CD14-positive monocyte (primary cell): ENCODE results near the gene SH3BP4. TPM values are rescaled to one million over a fixed set of nuclear protein-coding genes. Genes with fewer than 3 reads are reported as not detected.

ENCODE experiments used
- DNase-seq, 3 donors: peaks; one replicate each; pipeline ENCODE4 v3.0.0-alpha.2; 2011 to 2022
- H2AFZ ChIP-seq: 2 replicates; pipeline ENCODE4 v1.6.0; 2012; ENCODE audit warnings: mild to moderate bottlenecking, low read depth, low read length, inconsistent platforms; ENCODE audit not compliant: insufficient read depth, poor library complexity, severe bottlenecking
- H3K27ac ChIP-seq, 2 donors: 1 replicate in 1 of 2; 2 replicates in 1 of 2; pipeline ENCODE4 v1.5.1; 2012 to 2013; ENCODE audit warnings: low read length in 2 of 2, control low read depth in 1 of 2, inconsistent platforms in 1 of 2, low read depth in 1 of 2, mild to moderate bottlenecking in 1 of 2
- H3K27me3 ChIP-seq, 2 donors: one replicate each; pipeline versions ENCODE4 v1.6.0 to v1.6.1; 2011 to 2013; ENCODE audit warnings: low read length in 2 of 2; ENCODE audit not compliant: control insufficient read depth in 2 of 2, insufficient read depth in 2 of 2
- H3K36me3 ChIP-seq, 2 donors: replicated peaks in 1 of 2; 1 replicate in 1 of 2; 2 replicates in 1 of 2; pipeline versions ENCODE4 v1.5.1 to v1.6.1; 2012 to 2013; ENCODE audit warnings: low read length in 2 of 2, control low read depth in 1 of 2, inconsistent platforms in 1 of 2, mild to moderate bottlenecking in 1 of 2; ENCODE audit not compliant: insufficient read depth in 2 of 2, control insufficient read depth in 1 of 2
- H3K4me1 ChIP-seq, 2 donors: 1 replicate in 1 of 2; 2 replicates in 1 of 2; pipeline versions ENCODE4 v1.5.1 to v1.6.1; 2012 to 2013; ENCODE audit warnings: low read length in 2 of 2, control low read depth in 1 of 2, inconsistent platforms in 1 of 2, mild to moderate bottlenecking in 1 of 2, moderate library complexity in 1 of 2; ENCODE audit not compliant: insufficient read depth in 2 of 2, control insufficient read depth in 1 of 2
- H3K4me2 ChIP-seq: replicated peaks from 2 replicates; pipeline ENCODE3; 2012; ENCODE audit warnings: low read length, moderate library complexity, mild to moderate bottlenecking; ENCODE audit not compliant: poor library complexity, severe bottlenecking; ENCODE audit errors: extremely low read depth
- H3K4me3 ChIP-seq, 3 experiments: fragments of 200-600 bp in 1 of 3; sonication (generic) in 1 of 3; replicated peaks in 1 of 3; 1 replicate in 2 of 3; 2 replicates in 1 of 3; pipeline ENCODE4 v1.5.1; 2011 to 2013; ENCODE audit warnings: low read length in 3 of 3, mild to moderate bottlenecking in 3 of 3, control low read depth in 2 of 3, low read depth in 2 of 3, inconsistent platforms in 1 of 3, moderate library complexity in 1 of 3
- H3K79me2 ChIP-seq: 2 replicates; pipeline ENCODE4 v1.6.0; 2012; ENCODE audit warnings: mild to moderate bottlenecking, control low read depth, inconsistent platforms, low read length, moderate library complexity; ENCODE audit not compliant: insufficient read depth
- H3K9ac ChIP-seq: 2 replicates; pipeline ENCODE4 v1.6.0; 2017; ENCODE audit warnings: low read length, mild to moderate bottlenecking; ENCODE audit not compliant: insufficient read depth, poor library complexity, severe bottlenecking
- H3K9me3 ChIP-seq, 2 donors: replicated peaks in 1 of 2; 1 replicate in 1 of 2; 2 replicates in 1 of 2; pipeline versions ENCODE4 v1.5.1 to v1.6.1; 2012 to 2013; ENCODE audit warnings: low read length in 2 of 2, control low read depth in 1 of 2; ENCODE audit not compliant: control insufficient read depth in 1 of 2, insufficient read depth in 1 of 2
- H4K20me1 ChIP-seq: 2 replicates; pipeline ENCODE4 v1.6.0; 2012; ENCODE audit warnings: mild to moderate bottlenecking, low read length, control low read depth, moderate library complexity; ENCODE audit not compliant: insufficient read depth
- H3K27ac Mint-ChIP-seq, 7 donors: one replicate each; pipeline ENCODE4 v1.8.0; 2020; ENCODE audit warnings: mild to moderate bottlenecking in 7 of 7, mixed read lengths in 7 of 7, moderate library complexity in 6 of 7, inconsistent platforms in 2 of 7
- H3K27me3 Mint-ChIP-seq, 3 donors: one replicate each; pipeline ENCODE4 v1.8.0; 2021 to 2022; ENCODE audit warnings: low read depth in 3 of 3, mild to moderate bottlenecking in 3 of 3, mixed read lengths in 3 of 3, moderate library complexity in 3 of 3, inconsistent platforms in 1 of 3
- H3K36me3 Mint-ChIP-seq, 2 donors: one replicate each; pipeline ENCODE4 v1.8.0; 2020; ENCODE audit warnings: mixed read lengths in 2 of 2, inconsistent platforms in 1 of 2, mild to moderate bottlenecking in 1 of 2
- H3K4me1 Mint-ChIP-seq: one replicate; pipeline ENCODE4 v1.8.0; 2020; ENCODE audit warnings: mild to moderate bottlenecking, mixed read lengths
- H3K4me3 Mint-ChIP-seq, 2 donors: one replicate each; pipeline ENCODE4 v1.8.0; 2020; ENCODE audit warnings: mild to moderate bottlenecking in 2 of 2, mixed read lengths in 2 of 2, moderate library complexity in 1 of 2
- H3K9me3 Mint-ChIP-seq, 7 donors: one replicate each; pipeline ENCODE4 v1.8.0; 2020 to 2022; ENCODE audit warnings: mixed read lengths in 7 of 7, mild to moderate bottlenecking in 6 of 7, moderate library complexity in 6 of 7, inconsistent platforms in 2 of 7
- CTCF ChIP-seq: fragments of 200-600 bp; IDR thresholded peaks from one replicate; pipeline ENCODE4 v1.8.0; 2022; ENCODE audit warnings: antibody characterized with exemption, mild to moderate bottlenecking
- WGBS: methylation state at CpG from one replicate; pipeline ENCODE4 v1.1.5; 2013; ENCODE audit warnings: missing lambda C conversion rate; ENCODE audit not compliant: insufficient coverage; 5-methylcytosine and 5-hydroxymethylcytosine counted together
- intact Hi-C, 2 donors: fragments of 100-400 bp; cut with micrococcal nuclease; formaldehyde crosslinking; loops; one replicate each; pipeline versions ENCODE4 v1.15.0 to v1.15.1; 2023
- polyA plus RNA-seq, 3 donors: library from polyadenylated mRNA; depleted of rRNA in 1 of 3; unstranded in 2 of 3; stranded (reverse) in 1 of 3; fragments of 300-500 nt in 2 of 3; fragments of >200 nt in 1 of 3; fragmentation: Illumina TruSeq in 2 of 3; gene quantifications; 1 replicate in 2 of 3; 2 replicates in 1 of 3; pipeline ENCODE4 v1.2.3, GENCODE V29; 2012 to 2021

SH3BP4 gene
- polyA plus RNA-seq, 3 donors, result 0.66 to 1.6 (median 1.3) TPM

DNA sequence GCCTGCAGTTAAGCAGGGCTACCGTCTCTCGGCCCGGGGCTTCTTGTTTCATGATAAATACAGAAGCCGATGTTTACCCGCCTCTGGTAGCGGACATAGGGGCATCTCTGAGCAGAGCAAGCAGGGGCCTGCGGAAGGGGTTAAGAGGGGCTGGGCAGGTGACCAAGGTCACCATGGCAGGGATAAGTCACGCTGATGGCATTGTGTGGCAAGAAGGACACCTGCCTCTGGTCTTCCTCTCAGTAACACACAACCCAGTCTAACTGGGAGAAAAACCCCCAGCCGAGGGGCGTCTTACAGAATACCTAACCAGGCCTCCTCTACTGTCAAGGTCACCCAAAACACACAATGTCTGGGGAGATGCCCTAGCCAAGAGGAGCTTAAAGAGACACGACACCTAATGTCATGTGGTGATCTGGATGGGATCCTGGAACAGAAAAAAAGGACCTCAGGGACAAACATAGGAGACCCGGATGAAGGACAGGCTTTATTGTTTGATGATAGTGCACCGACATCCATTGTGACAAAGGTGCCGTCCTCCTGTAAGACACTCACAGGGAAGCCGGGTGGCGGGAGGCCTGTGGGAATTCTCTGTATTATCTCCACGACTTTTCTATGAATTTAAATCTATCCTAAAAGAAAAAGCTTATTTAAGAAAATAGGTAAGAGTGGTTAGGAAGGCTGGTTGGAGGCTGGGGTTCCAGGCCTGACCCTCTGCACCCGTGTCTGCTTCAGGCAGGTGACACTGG is 24.8 kb downstream of the SH3BP4 start:
- H3K4me1 Mint-ChIP-seq, result peaks cover 18% of the 10 kb centered on the region
- no peak overlapping the region for H3K9ac ChIP-seq
- no peak overlapping the region for H2AFZ ChIP-seq
- H4K20me1 ChIP-seq, result no peaks in the 10 kb centered on the region
- H3K4me2 ChIP-seq, result no peak overlapping the region
- intact Hi-C loops, result no loop called here
- H3K4me3 Mint-ChIP-seq, result no peak overlapping the region
- H3K36me3 Mint-ChIP-seq, result peaks cover 0 to 2% of the 10 kb centered on the region in 2 donors
- peaks cover 0 to 4% of the 10 kb centered on the region in 2 donors for H3K9me3 ChIP-seq
- TF ChIP-seq CTCF, result no peak
- peaks cover 0 to 6% of the 10 kb centered on the region in 2 donors for H3K4me1 ChIP-seq
- no peaks in the 10 kb centered on the region for H3K27me3 ChIP-seq
- H3K36me3 ChIP-seq, result no peaks in the 10 kb centered on the region
- no peak overlapping the region for H3K4me3 ChIP-seq
- peaks cover 0 to 13% (median 8%) of the 10 kb centered on the region in 7 donors for H3K9me3 Mint-ChIP-seq
- peaks cover 2 to 19% (median 11%) of the 10 kb centered on the region in 3 donors for H3K27me3 Mint-ChIP-seq
- H3K79me2 ChIP-seq, result no peaks in the 10 kb centered on the region
- no peak overlapping the region for H3K27ac Mint-ChIP-seq
- WGBS, result 92% methylated on average over 9 of the region's 18 CpGs
- no peak overlapping the region for H3K27ac ChIP-seq
- no peak for DNase-seq

GRCh38 chr2:234977228-234977679 is 25.4 kb downstream of the SH3BP4 start:
- intact Hi-C loops, result no loop called here

More at GRCh38 chr2:234977228-234977679, 25.4 kb downstream of the SH3BP4 start:
- 76% methylated on average over 8 of the region's 12 CpGs for WGBS
- Histone ChIP-seq H3K4me2 (no peak overlapping the region), H3K4me3 (no peak overlapping the region), H2AFZ (no peak overlapping the region), H3K36me3 (no peaks in the 10 kb centered on the region), H3K9ac (no peak overlapping the region), H3K79me2 (no peaks in the 10 kb centered on the region), H3K9me3 (peaks cover 0 to 4% of the 10 kb centered on the region in 2 donors), H4K20me1 (no peaks in the 10 kb centered on the region), H3K4me1 (peaks cover 0 to 6% of the 10 kb centered on the region in 2 donors), H3K27ac (no peak overlapping the region), H3K27me3 (no peaks in the 10 kb centered on the region)
- no peak for TF ChIP-seq CTCF
- Mint-ChIP-seq H3K4me1 (peaks cover 18% of the 10 kb centered on the region), H3K36me3 (peaks cover 0 to 2% of the 10 kb centered on the region in 2 donors), H3K27me3 (peaks cover 4 to 21% (median 13%) of the 10 kb centered on the region in 3 donors), H3K9me3 (peaks cover 0 to 12% (median 7%) of the 10 kb centered on the region in 7 donors), H3K27ac (no peak overlapping the region), H3K4me3 (no peak overlapping the region)
- DNase-seq, result no peak
